ENCODE data around the gene PRLR.

Gene PRLR

DNA sequence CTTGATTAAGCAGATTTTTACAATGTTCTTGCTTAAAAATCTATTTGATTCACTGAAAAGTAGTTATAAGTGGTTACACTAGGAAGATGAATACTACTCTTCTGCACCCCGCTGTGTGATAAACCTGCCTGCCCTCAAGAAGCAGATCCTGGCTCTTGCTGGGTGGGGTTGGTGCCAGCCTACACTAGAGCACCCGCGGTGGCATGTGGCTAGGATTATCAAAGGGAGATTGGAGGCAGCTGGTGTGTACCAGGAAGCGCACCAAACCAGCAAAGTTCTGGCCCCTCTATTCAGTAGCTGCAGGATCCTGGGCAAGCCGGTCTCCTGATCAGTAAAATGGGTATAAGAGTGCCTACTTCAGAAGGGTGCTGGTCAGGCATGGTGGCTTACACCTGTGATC is 43.5 kb downstream of the PRLR start:
- Histone ChIP-seq H3K4me1 (ENCODE audit: control insufficient read depth, insufficient read depth, low read length) (no peaks in the 10 kb centered on the region), H3K36me3 (ENCODE audit: control insufficient read depth, insufficient read depth, low read length) (no peaks in the 10 kb centered on the region), H3K27me3 (ENCODE audit: control insufficient read depth, insufficient read depth, low read length) (no peaks in the 10 kb centered on the region), H3K4me3 (ENCODE audit: low read length) (no peak overlapping the region), H3K9ac (ENCODE audit: low read length) (no peak overlapping the region), H3K27ac (ENCODE audit: low read depth, low read length) (no peak overlapping the region)

DNA sequence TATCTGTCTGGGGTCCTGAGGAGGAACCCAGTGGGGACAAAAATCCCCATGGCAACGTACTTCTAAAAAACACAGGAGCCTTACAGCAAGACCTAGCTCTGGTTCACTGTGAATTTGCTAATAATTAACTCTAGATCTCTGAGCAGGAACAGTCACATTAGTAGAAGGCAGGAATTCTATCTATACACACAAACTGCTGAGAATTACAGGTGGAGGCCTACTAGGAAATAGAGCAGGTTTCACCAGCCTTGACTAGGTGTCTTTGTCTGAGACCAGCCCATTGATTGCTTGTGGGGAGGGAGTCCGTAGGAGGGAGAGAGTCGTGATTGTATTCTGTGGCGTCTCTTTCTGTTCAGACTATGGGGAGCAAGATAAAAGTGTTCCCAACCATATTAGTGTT is 44.8 kb downstream of the PRLR start:
- Histone ChIP-seq H3K27me3 (ENCODE audit: control insufficient read depth, insufficient read depth, low read length) (no peaks in the 10 kb centered on the region), H3K4me1 (ENCODE audit: control insufficient read depth, insufficient read depth, low read length) (no peaks in the 10 kb centered on the region), H3K4me3 (ENCODE audit: low read length) (no peak overlapping the region), H3K9ac (ENCODE audit: low read length) (no peak overlapping the region), H3K36me3 (ENCODE audit: control insufficient read depth, insufficient read depth, low read length) (no peaks in the 10 kb centered on the region), H3K27ac (ENCODE audit: low read depth, low read length) (no peak overlapping the region)

DNA sequence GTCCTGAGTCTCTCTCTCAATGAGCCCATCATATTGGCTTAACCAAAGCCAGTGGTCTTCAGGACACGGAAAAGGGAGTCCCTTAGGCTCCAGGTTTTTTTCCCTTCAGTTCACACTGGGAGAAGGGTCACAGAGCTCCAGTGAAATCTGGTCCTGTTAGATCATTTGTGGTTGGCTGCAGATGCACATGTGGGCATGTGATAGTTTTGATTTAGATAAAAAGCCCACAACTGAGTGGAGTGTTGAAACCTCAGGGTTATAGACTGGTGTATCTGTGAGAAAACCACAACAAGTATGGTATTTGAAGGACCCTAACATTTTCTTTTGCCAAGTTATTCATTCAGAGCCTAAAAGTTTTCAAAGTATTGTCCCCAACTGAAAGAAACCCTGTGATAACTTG is 46.7 kb downstream of the PRLR start:
- H3K4me1 ChIP-seq (ENCODE audit: control insufficient read depth, insufficient read depth, low read length) = no peaks in the 10 kb centered on the region

DNA sequence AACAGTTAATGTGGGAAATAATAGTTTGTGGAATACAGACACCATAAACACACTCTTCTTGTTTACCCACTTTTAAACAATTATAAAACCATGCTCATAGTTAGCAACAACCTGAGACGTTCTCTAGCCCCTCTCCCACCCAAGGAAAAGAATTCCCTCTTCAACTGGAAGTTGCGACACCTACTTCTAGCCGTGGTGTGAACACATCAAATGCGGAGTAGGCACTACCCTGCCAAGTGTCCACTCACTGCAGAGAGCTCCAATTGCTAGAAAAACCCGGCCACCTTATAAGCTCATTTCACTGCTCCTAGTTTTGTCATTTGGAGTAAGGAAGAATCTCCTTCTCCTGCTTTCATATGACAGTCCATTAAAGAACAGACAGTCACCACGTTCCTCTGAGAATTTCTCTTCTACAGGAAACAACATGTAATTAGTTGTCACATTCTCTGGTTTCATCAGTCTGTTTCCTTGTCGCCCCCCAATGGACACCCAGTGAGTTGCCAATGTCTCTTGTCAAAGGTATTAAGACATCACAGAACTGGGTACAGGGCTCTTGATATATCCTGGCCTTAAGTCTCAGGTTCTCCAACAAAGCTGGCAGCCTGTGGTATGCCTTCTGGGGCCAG is 47.3 kb downstream of the PRLR start:
- Histone ChIP-seq H3K4me3 (ENCODE audit: low read length) (no peak overlapping the region), H3K9ac (ENCODE audit: low read length) (no peak overlapping the region), H3K4me1 (ENCODE audit: control insufficient read depth, insufficient read depth, low read length) (no peaks in the 10 kb centered on the region), H3K27me3 (ENCODE audit: control insufficient read depth, insufficient read depth, low read length) (no peaks in the 10 kb centered on the region), H3K36me3 (ENCODE audit: control insufficient read depth, insufficient read depth, low read length) (no peaks in the 10 kb centered on the region), H3K27ac (ENCODE audit: low read depth, low read length) (no peak overlapping the region)

More for the DNA sequence above, 46.7 kb downstream of the PRLR start:
- Histone ChIP-seq H3K36me3 (ENCODE audit: control insufficient read depth, insufficient read depth, low read length) (no peaks in the 10 kb centered on the region), H3K9ac (ENCODE audit: low read length) (no peak overlapping the region), H3K4me3 (ENCODE audit: low read length) (no peak overlapping the region), H3K27ac (ENCODE audit: low read depth, low read length) (no peak overlapping the region), H3K27me3 (ENCODE audit: control insufficient read depth, insufficient read depth, low read length) (no peaks in the 10 kb centered on the region)

DNA sequence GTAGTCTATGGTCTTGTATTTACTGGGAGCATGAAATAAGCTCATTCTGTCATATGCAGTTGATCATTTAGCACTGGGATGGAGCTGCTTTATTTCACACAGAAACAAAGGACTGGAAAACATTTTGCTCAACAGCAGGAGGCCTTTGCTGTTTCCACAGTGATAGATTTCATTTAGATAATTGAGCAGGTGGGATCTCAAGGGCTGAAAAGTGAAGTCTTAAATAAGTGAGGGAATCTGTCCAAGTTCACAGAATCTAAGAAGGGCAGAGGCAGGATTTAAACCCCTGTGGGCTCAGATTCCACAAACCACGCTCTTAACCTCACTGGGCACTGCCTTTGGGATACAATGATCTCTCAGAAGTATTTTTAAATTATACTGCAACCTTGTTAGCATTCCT is 47.8 kb downstream of the PRLR start:
- Histone ChIP-seq H3K36me3 (ENCODE audit: control insufficient read depth, insufficient read depth, low read length) (no peaks in the 10 kb centered on the region), H3K9ac (ENCODE audit: low read length) (no peak overlapping the region), H3K4me1 (ENCODE audit: control insufficient read depth, insufficient read depth, low read length) (no peaks in the 10 kb centered on the region), H3K4me3 (ENCODE audit: low read length) (no peak overlapping the region), H3K27ac (ENCODE audit: low read depth, low read length) (no peak overlapping the region), H3K27me3 (ENCODE audit: control insufficient read depth, insufficient read depth, low read length) (no peaks in the 10 kb centered on the region)

DNA sequence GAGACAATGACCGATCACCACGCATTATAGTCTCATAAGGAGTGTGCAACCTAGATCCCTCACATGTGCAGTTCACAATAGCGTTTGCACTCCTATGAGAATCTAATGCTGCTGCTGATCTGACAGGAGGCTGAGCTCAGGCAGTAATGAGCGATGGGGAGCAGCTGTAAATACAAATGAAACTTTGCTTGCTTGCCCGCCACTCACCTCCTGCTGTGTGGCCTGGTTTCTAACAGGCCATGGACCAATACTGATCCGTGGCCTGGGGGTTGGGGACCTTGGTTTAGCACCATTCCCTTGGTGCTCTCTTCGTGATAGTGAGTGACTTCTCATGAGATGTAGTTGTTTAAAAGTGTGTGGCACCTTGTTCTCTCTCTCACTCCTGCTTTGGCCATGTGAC is 50.2 kb downstream of the PRLR start:
- Histone ChIP-seq H3K27ac (ENCODE audit: low read depth, low read length) (no peak overlapping the region), H3K9ac (ENCODE audit: low read length) (no peak overlapping the region), H3K36me3 (ENCODE audit: control insufficient read depth, insufficient read depth, low read length) (no peaks in the 10 kb centered on the region), H3K27me3 (ENCODE audit: control insufficient read depth, insufficient read depth, low read length) (no peaks in the 10 kb centered on the region), H3K4me3 (ENCODE audit: low read length) (no peak overlapping the region), H3K4me1 (ENCODE audit: control insufficient read depth, insufficient read depth, low read length) (no peaks in the 10 kb centered on the region)

DNA sequence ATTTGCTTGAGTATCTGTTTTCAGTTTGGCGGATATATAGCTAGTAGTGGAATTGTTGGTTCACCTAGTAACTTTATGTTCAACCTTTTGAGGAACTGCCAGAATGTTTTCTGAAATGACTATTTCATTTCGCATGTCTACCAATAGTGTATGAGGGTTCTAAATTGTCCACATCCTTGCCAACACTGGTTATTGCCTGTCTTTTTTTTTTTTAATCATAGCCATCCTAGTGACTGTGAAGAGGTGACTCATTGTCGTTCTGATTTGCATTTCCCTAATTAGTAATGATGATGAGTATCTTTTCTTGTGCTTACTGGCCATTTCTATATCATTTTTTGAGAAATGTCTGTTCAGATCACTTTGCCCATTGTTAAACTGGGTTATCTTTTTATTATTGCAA is 52.5 kb downstream of the PRLR start:
- no peak overlapping the region for H3K27ac ChIP-seq (ENCODE audit: low read depth, low read length)
- H3K4me3 ChIP-seq (ENCODE audit: low read length) = no peak overlapping the region
- no peaks in the 10 kb centered on the region for H3K4me1 ChIP-seq (ENCODE audit: control insufficient read depth, insufficient read depth, low read length)
- H3K27me3 ChIP-seq (ENCODE audit: control insufficient read depth, insufficient read depth, low read length) = no peaks in the 10 kb centered on the region
- H3K36me3 ChIP-seq (ENCODE audit: control insufficient read depth, insufficient read depth, low read length) = no peaks in the 10 kb centered on the region
- H3K9ac ChIP-seq (ENCODE audit: low read length) = no peak overlapping the region

DNA sequence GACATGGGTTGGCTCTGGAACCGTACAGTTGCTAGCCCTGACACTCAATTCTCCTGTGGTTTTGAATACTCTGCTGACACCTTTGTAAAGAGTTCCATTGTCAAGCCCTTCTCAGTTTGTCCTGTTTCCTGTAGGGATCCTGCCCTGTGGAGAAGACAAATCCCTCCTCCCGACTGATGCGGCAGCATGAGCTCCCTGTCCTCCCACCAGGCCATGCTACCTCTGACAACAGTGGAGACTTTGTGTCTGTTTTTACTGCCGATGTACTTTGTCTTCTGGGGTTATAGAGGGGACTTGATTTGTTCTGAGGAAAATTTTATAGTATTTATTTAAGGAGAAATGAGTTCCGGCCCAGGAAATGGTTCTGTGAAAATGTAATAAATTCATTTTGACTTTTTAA is 57.8 kb downstream of the PRLR start:
- Histone ChIP-seq H3K36me3 (ENCODE audit: control insufficient read depth, insufficient read depth, low read length) (no peaks in the 10 kb centered on the region), H3K9ac (ENCODE audit: low read length) (no peak overlapping the region), H3K27me3 (ENCODE audit: control insufficient read depth, insufficient read depth, low read length) (no peaks in the 10 kb centered on the region), H3K4me3 (ENCODE audit: low read length) (no peak overlapping the region), H3K4me1 (ENCODE audit: control insufficient read depth, insufficient read depth, low read length) (no peaks in the 10 kb centered on the region), H3K27ac (ENCODE audit: low read depth, low read length) (no peak overlapping the region)

DNA sequence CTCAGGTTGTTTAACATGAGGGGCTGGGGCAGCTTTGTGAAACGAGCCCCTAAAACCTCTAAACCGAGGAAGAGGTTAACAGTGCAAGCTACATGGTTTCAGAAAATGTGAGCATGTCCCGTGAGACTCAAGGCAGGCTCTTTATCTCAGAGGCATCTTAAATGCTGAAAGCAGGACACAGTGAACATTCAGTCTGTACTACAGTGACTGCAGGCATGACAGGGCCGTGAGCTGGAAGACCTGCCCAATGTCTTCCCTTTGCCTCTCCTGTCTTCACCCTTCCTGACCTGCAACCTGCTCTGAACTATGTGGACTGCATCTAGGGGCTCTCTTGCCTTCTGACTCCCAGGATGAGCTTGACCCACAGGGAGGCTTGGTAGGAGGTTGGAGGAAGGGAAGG is 58.3 kb downstream of the PRLR start:
- H3K9ac ChIP-seq (ENCODE audit: low read length) = no peak overlapping the region
- H3K4me3 ChIP-seq (ENCODE audit: low read length) = no peak overlapping the region
- no peaks in the 10 kb centered on the region for H3K36me3 ChIP-seq (ENCODE audit: control insufficient read depth, insufficient read depth, low read length)
- no peaks in the 10 kb centered on the region for H3K4me1 ChIP-seq (ENCODE audit: control insufficient read depth, insufficient read depth, low read length)
- no peak overlapping the region for H3K27ac ChIP-seq (ENCODE audit: low read depth, low read length)
- no peaks in the 10 kb centered on the region for H3K27me3 ChIP-seq (ENCODE audit: control insufficient read depth, insufficient read depth, low read length)

DNA sequence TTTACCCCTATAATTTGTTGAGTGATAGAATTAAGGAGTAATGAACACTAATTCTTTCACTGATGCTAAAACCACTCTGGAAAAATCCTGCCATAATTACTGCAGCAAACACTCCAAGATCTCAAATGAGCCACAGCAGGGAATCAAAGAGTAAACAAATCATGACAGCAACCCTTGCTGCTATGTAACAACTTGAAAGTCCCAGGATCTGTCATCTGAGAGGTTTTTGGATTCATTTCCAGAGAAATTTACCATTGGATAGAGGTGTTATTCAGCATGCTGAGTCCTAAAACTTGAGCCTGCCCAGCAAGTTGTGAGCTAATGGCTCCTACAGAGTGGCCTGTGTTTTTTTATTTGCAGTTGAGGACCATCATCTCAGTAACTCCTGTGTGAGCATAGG is 59.2 kb downstream of the PRLR start:
- H3K27me3 ChIP-seq (ENCODE audit: control insufficient read depth, insufficient read depth, low read length) = no peaks in the 10 kb centered on the region

DNA sequence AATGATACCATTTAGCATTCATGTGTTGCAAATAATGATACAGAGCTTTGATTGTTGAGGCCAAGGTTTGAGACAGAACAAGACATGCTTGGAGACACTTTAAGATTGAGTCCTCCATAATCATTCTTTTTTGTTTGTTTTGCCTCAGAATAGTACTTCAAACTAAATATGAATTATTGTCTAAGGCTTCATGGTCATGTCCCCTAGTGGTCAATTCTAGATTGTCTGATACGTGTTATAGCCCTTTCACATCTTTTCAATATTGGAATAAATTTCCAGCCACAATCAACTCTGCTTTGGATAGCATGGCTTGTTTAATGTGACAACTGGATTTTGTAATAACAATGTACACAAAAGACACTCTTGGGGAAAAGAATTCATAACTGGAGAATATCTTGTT is 64.2 kb downstream of the PRLR start:
- Histone ChIP-seq H3K36me3 (ENCODE audit: control insufficient read depth, insufficient read depth, low read length) (no peaks in the 10 kb centered on the region), H3K27ac (ENCODE audit: low read depth, low read length) (no peak overlapping the region), H3K27me3 (ENCODE audit: control insufficient read depth, insufficient read depth, low read length) (no peaks in the 10 kb centered on the region), H3K9ac (ENCODE audit: low read length) (no peak overlapping the region), H3K4me1 (ENCODE audit: control insufficient read depth, insufficient read depth, low read length) (no peaks in the 10 kb centered on the region), H3K4me3 (ENCODE audit: low read length) (no peak overlapping the region)

More for the DNA sequence above, 59.2 kb downstream of the PRLR start:
- no peak overlapping the region for H3K4me3 ChIP-seq (ENCODE audit: low read length)
- no peak overlapping the region for H3K27ac ChIP-seq (ENCODE audit: low read depth, low read length)
- H3K36me3 ChIP-seq (ENCODE audit: control insufficient read depth, insufficient read depth, low read length) = no peaks in the 10 kb centered on the region
- no peak overlapping the region for H3K9ac ChIP-seq (ENCODE audit: low read length)
- H3K4me1 ChIP-seq (ENCODE audit: control insufficient read depth, insufficient read depth, low read length) = no peaks in the 10 kb centered on the region

DNA sequence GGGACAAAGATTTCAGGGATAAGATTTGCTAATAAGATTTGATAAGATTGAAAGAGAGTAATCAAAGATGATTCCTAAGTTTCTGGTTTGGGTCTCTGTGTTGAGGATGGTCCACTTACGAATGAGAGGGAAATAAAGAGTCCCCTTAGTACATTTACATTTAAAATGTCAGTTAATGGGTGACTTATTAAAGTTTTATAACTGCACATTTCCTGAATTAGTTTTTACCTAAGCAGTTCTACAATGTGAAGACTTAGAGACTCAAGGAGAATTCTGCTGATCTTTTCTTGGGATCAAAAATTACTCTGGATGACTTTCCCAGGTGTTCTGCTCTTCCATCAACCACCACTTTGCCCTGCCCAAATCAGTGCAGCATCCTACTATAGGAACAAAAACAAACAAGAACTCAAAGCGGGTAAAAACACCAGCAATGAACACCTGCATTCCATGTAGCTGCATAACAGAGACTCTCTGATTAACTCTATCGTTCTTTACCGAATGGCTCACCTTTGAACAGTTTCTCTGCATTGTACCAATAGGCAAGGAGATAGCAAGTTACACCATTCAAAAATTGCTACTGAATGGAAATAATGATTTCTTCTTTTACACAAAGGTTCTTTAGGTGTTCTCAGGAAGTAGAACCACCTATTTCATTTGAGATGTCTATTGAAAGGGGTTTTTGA is 65.3 kb downstream of the PRLR start:
- Histone ChIP-seq H3K27me3 (ENCODE audit: control insufficient read depth, insufficient read depth, low read length) (no peaks in the 10 kb centered on the region), H3K36me3 (ENCODE audit: control insufficient read depth, insufficient read depth, low read length) (no peaks in the 10 kb centered on the region), H3K4me3 (ENCODE audit: low read length) (no peak overlapping the region), H3K9ac (ENCODE audit: low read length) (no peak overlapping the region), H3K27ac (ENCODE audit: low read depth, low read length) (no peak overlapping the region), H3K4me1 (ENCODE audit: control insufficient read depth, insufficient read depth, low read length) (no peaks in the 10 kb centered on the region)

DNA sequence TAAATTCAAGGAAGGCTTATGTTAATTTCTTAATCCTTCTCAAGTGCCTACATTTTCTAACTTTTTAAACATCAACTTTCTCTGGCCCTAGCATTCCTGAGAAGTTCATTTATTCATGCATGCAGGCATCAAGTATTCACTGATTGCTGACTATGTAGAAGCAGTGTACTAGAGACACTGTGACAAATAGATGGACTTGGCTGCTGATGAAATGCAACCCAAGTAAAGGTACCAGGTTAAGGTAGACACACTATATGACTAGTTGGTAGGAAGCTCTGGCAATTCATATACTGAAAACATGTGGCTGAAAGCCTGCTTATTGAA is 66.6 kb downstream of the PRLR start:
- Histone ChIP-seq H3K36me3 (ENCODE audit: control insufficient read depth, insufficient read depth, low read length) (no peaks in the 10 kb centered on the region), H3K27me3 (ENCODE audit: control insufficient read depth, insufficient read depth, low read length) (no peaks in the 10 kb centered on the region), H3K4me1 (ENCODE audit: control insufficient read depth, insufficient read depth, low read length) (no peaks in the 10 kb centered on the region), H3K4me3 (ENCODE audit: low read length) (no peak overlapping the region), H3K27ac (ENCODE audit: low read depth, low read length) (no peak overlapping the region), H3K9ac (ENCODE audit: low read length) (no peak overlapping the region)

Measured in rectal smooth muscle tissue (tissue), 1 donor.